ENCODE results near the gene TNFSF4. TPM values are rescaled to one million over a fixed set of nuclear protein-coding genes. Genes with fewer than 3 reads are reported as not detected.

TNFSF4 gene
- total RNA-seq, 4 donors from 2014 or later = 0.87 to 5.1 (median 1.4) TPM

GRCh38 chr1:173191011-173191705 is 16.0 kb downstream of the TNFSF4 start:
- H3K4me3 ChIP-seq = no peak overlapping the region
- TF ChIP-seq EP300 (IDR thresholded peaks at IDR 0.05) = no peak
- TF ChIP-seq, protein P1, sequence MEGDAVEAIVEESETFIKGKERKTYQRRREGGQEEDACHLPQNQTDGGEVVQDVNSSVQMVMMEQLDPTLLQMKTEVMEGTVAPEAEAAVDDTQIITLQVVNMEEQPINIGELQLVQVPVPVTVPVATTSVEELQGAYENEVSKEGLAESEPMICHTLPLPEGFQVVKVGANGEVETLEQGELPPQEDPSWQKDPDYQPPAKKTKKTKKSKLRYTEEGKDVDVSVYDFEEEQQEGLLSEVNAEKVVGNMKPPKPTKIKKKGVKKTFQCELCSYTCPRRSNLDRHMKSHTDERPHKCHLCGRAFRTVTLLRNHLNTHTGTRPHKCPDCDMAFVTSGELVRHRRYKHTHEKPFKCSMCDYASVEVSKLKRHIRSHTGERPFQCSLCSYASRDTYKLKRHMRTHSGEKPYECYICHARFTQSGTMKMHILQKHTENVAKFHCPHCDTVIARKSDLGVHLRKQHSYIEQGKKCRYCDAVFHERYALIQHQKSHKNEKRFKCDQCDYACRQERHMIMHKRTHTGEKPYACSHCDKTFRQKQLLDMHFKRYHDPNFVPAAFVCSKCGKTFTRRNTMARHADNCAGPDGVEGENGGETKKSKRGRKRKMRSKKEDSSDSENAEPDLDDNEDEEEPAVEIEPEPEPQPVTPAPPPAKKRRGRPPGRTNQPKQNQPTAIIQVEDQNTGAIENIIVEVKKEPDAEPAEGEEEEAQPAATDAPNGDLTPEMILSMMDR (IDR thresholded peaks at IDR 0.05) = no peak
- H3K4me1 ChIP-seq = peaks cover 0 to 21% (median 12%) of the 10 kb centered on the region in 4 donors
- H3K27ac ChIP-seq = peak overlapping the region in 1 of 4 donors; percentile 46
- 50 to 60% methylated on average over 2 of the region's 2 CpGs for WGBS, 2 donors
- no peaks in the 10 kb centered on the region for H3K9me3 ChIP-seq
- DNase-seq (ENCODE audit: low spot score in 2 of 2) = no peak
- H3K27me3 ChIP-seq = no peaks in the 10 kb centered on the region
- H3K36me3 ChIP-seq = peaks cover 0 to 10% (median 0%) of the 10 kb centered on the region in 3 donors

DNA sequence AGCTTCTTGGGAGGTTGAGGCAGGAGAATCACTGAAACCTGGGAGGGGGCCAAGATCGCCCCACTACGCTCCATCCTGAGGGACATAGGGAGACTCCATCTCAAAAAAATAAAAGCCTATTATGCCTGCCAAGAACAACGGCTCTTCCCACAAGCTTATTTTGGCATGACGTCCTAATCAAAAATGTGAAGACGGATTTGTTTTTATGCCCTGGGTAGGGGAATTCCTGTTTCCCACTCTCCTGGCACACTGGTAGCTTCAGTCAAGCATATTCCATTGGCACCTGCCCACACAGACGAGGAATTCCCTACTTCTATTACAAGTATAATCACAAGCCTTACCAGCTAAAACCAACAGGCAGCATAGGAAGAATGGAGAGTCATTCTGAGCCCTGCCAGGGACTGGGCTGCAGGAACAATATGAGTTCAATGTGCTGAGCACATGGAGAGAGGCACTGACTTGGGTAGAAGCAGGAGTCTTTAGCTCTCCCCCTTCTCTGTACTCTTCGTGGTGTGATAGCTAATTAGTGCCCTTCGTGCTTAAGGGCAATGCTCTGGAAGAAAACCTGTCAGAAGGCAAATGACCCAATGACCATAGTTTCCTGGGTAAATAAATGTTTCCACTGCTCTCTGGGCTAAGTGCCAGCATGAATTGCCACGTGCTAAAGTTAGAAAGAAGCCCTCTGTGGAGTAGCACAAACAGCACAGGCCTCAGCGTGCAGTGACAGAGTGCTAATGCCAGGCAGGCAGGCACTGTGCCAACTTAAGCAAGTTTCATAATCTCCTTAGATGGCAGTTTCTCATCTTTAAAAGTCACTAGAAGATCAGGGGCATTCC is 16.8 kb downstream of the TNFSF4 start:
- Histone ChIP-seq H3K27ac (peak overlapping the region in 3 of 4 donors; percentile 43 to 57 (median 46)), H3K9me3 (no peaks in the 10 kb centered on the region), H3K4me3 (no peak overlapping the region), H3K27me3 (no peaks in the 10 kb centered on the region), H3K36me3 (peaks cover 0 to 15% (median 0%) of the 10 kb centered on the region in 3 donors), H3K4me1 (peaks cover 0 to 21% (median 12%) of the 10 kb centered on the region in 4 donors)
- 8 to 16% methylated on average over 10 of the region's 10 CpGs for WGBS, 2 donors
- TF ChIP-seq POLR2A (IDR thresholded peaks at IDR 0.05) = no peak
- TF ChIP-seq, protein P1 (IDR thresholded peaks at IDR 0.05) = no peak
- TF ChIP-seq EP300 (IDR thresholded peaks at IDR 0.05) = peak in 1 of 2 donors; percentile 78
- peak; percentile 60 to 82 for DNase-seq (ENCODE audit: low spot score in 2 of 2)

- H3K4me3 ChIP-seq = no peak overlapping the region
- TF ChIP-seq, protein P1 (IDR thresholded peaks at IDR 0.05) = no peak
- TF ChIP-seq EP300 (IDR thresholded peaks at IDR 0.05) (no peak), POLR2A (IDR thresholded peaks at IDR 0.05) (no peak)
- WGBS, 2 donors = 84 to 86% methylated on average over 3 of the region's 3 CpGs
- no peaks in the 10 kb centered on the region for H3K9me3 ChIP-seq
- DNase-seq (ENCODE audit: low spot score in 2 of 2) = no peak
- H3K4me1 ChIP-seq = peaks cover 0 to 18% (median 12%) of the 10 kb centered on the region in 4 donors
- no peak overlapping the region for H3K27ac ChIP-seq
- H3K27me3 ChIP-seq = no peaks in the 10 kb centered on the region
- H3K36me3 ChIP-seq = peaks cover 0 to 15% (median 0%) of the 10 kb centered on the region in 3 donors
Observed at GRCh38 chr1:173187671-173188237, 19.4 kb downstream of the TNFSF4 start.

DNA sequence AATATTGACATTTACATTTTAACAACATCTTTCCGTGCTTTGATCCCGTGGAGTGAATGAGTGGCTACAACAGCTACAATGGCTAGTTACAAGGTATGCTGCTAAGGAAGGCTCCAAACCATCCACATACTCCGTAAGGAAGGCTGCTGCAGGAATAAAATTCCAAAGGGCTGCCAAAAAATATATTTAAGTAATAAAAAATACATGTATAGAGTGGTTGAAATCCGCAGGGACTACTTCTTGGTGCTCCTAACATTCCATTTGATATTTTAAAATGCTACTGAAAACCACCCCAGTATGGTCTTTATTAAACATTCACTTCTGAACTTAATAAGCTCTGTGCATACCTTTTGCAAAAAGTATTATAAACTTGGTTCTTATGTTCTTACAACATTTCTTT is 25.3 kb downstream of the TNFSF4 start:
- 69 to 85% methylated on average over 4 of the region's 4 CpGs for WGBS, 2 donors

GRCh38 chr1:173176246-173176645 is 30.9 kb downstream of the TNFSF4 start:
- Histone ChIP-seq H3K9me3 (peaks cover 0 to 43% (median 4%) of the 10 kb centered on the region in 4 donors), H3K27me3 (no peaks in the 10 kb centered on the region), H3K27ac (no peak overlapping the region), H3K36me3 (no peaks in the 10 kb centered on the region), H3K4me1 (no peaks in the 10 kb centered on the region), H3K4me3 (no peak overlapping the region)
- WGBS, 2 donors = 80 to 84% methylated on average over 3 of the region's 3 CpGs
- DNase-seq (ENCODE audit: low spot score in 2 of 2) = no peak
- TF ChIP-seq POLR2A (IDR thresholded peaks at IDR 0.05) = no peak
- TF ChIP-seq, protein P1 (IDR thresholded peaks at IDR 0.05) = no peak
- no peak for TF ChIP-seq EP300 (IDR thresholded peaks at IDR 0.05)

More for the DNA sequence above, 25.3 kb downstream of the TNFSF4 start:
- no peak for DNase-seq (ENCODE audit: low spot score in 2 of 2)
- peaks cover 0 to 12% (median 2%) of the 10 kb centered on the region in 4 donors for H3K9me3 ChIP-seq
- no peaks in the 10 kb centered on the region for H3K27me3 ChIP-seq
- no peak for TF ChIP-seq POLR2A (IDR thresholded peaks at IDR 0.05)
- H3K27ac ChIP-seq = no peak overlapping the region
- no peaks in the 10 kb centered on the region for H3K4me1 ChIP-seq
- H3K36me3 ChIP-seq = peaks cover 0 to 11% (median 0%) of the 10 kb centered on the region in 3 donors
- H3K4me3 ChIP-seq = no peak overlapping the region

All from tibial nerve (tissue), 4 donors.